ENCODE results near the gene SLC6A7. TPM values are rescaled to one million over a fixed set of nuclear protein-coding genes. Genes with fewer than 3 reads are reported as not detected.

SLC6A7 gene
- total RNA-seq, 4 donors from 2014 or later = not detected

GRCh38 chr5:150257424-150257823 is 67.6 kb downstream of the SLC6A7 start:
- intact Hi-C loops (cut with DNase I) = no loop called here
- no peak for TF ChIP-seq POLR2AphosphoS5 (IDR thresholded peaks at IDR 0.05)
- no peak for TF ChIP-seq CTCF (IDR thresholded peaks at IDR 0.05)
- TF ChIP-seq EP300 (IDR thresholded peaks at IDR 0.05) = no peak
- TF ChIP-seq POLR2A (IDR thresholded peaks at IDR 0.05; ENCODE audit: low read depth) = no peak
- Histone ChIP-seq H3K4me3 (no peak overlapping the region), H3K27ac (replicated peaks in 1 of 4) (no peak overlapping the region), H3K27me3 (no peaks in the 10 kb centered on the region), H3K9me3 (no peaks in the 10 kb centered on the region), H3K36me3 (no peaks in the 10 kb centered on the region), H3K4me1 (no peaks in the 10 kb centered on the region)
- 88% methylated on average over 7 of the region's 11 CpGs for WGBS
- DNase-seq (ENCODE audit: extremely low spot score) = no peak

- no peaks in the 10 kb centered on the region for H3K9me3 ChIP-seq
- H3K27ac ChIP-seq (replicated peaks in 1 of 4) = no peak overlapping the region
- no peak overlapping the region for H3K4me3 ChIP-seq
- TF ChIP-seq POLR2A (IDR thresholded peaks at IDR 0.05; ENCODE audit: low read depth) (no peak), CTCF (IDR thresholded peaks at IDR 0.05) (no peak), POLR2AphosphoS5 (IDR thresholded peaks at IDR 0.05) (no peak), EP300 (IDR thresholded peaks at IDR 0.05) (no peak)
- no peaks in the 10 kb centered on the region for H3K27me3 ChIP-seq
- no peaks in the 10 kb centered on the region for H3K36me3 ChIP-seq
- 52% methylated on average over 4 of the region's 6 CpGs for WGBS
- DNase-seq (ENCODE audit: extremely low spot score) = no peak
- intact Hi-C loops (cut with DNase I) = no loop called here
- peaks cover 0 to under 1% (median under 1%) of the 10 kb centered on the region in 4 donors for H3K4me1 ChIP-seq
These were observed 68.3 kb downstream of the SLC6A7 start for GRCh38 chr5:150258130-150258529.

Other genes with a start within 250 kb of the SLC6A7 start
- gene PDE6A, start 245.3 kb upstream of the SLC6A7 start, total RNA-seq = not detected
- gene SLC26A2, start 229.3 kb upstream of the SLC6A7 start, total RNA-seq = 1 to 10 TPM; 7.9 to 9.2 (median 8.0) TPM
- gene TIGD6, start 189.4 kb upstream of the SLC6A7 start, total RNA-seq = 1 to 10 TPM; 2.9 to 3.5 (median 3.2) TPM
- gene HMGXB3, start 189.3 kb upstream of the SLC6A7 start, total RNA-seq = 10 to 100 TPM; 17.4 to 26.5 (median 23.1) TPM
- gene CSF1R, start 103.5 kb upstream of the SLC6A7 start, total RNA-seq = 10 to 100 TPM; 24.9 to 51.7 (median 31.5) TPM
- 100 to 1,000 TPM in 2 of 4 donors, 10 to 100 TPM in 2; 83.1 to 219 (median 141) TPM for gene PDGFRB, start 34.2 kb upstream of the SLC6A7 start, total RNA-seq
- under 1 TPM in 1 of 4 donors, not detected in 3; 0.23 TPM for gene CDX1, start 23.3 kb upstream of the SLC6A7 start, total RNA-seq
- gene CAMK2A, start 99.7 kb downstream of the SLC6A7 start, total RNA-seq = 1 to 10 TPM; 2.5 to 8.0 (median 3.8) TPM
- 10 to 100 TPM in 3 of 4 donors, 1 to 10 TPM in 1; 5.8 to 20.6 (median 10.1) TPM for gene ARSI, start 112.8 kb downstream of the SLC6A7 start, total RNA-seq
- gene TCOF1, start 167.6 kb downstream of the SLC6A7 start, total RNA-seq = 10 to 100 TPM; 27.4 to 46.0 (median 36.3) TPM
- gene CD74, start 222.8 kb downstream of the SLC6A7 start, total RNA-seq = 100 to 1,000 TPM; 270 to 595 (median 555) TPM